GM19395 (cell line): ENCODE measurements around the gene CEACAM6.
"Not testable (repeated sequence)": the region's sequence is repeated elsewhere in the genome, so short reads cannot be mapped to it uniquely, and the experiment has no call there.

Source experiments
- ATAC-seq: cut with Tn5 transposase; IDR thresholded peaks from one replicate; pipeline ENCODE4 v1.9.1; 2021; ENCODE audit warnings: mild to moderate bottlenecking, moderate library complexity; ENCODE audit not compliant: unreplicated experiment

Gene CEACAM6

GRCh38 chr19:41746593-41747227 is 8.6 kb upstream of the CEACAM6 start:
- no peak for ATAC-seq

- ATAC-seq: no peak
Measured at GRCh38 chr19:41748012-41748411, 7.3 kb upstream of the CEACAM6 start.

GRCh38 chr19:41750248-41751134 is 4.8 kb upstream of the CEACAM6 start:
- ATAC-seq: not testable (repeated sequence)

GRCh38 chr19:41753159-41753558 is 2.2 kb upstream of the CEACAM6 start:
- ATAC-seq: no peak

GRCh38 chr19:41753936-41754529 is 1.3 kb upstream of the CEACAM6 start:
- ATAC-seq: no peak

- no peak for ATAC-seq
Measured at GRCh38 chr19:41758846-41759245, 3.5 kb downstream of the CEACAM6 start.

- ATAC-seq: no peak
Measured at GRCh38 chr19:41767115-41767514, 11.8 kb downstream of the CEACAM6 start.

GRCh38 chr19:41768105-41768504 is 12.8 kb downstream of the CEACAM6 start:
- ATAC-seq: not testable (repeated sequence)

GRCh38 chr19:41769608-41770007 is 14.3 kb downstream of the CEACAM6 start:
- ATAC-seq: no peak

- ATAC-seq: no peak
Measured at GRCh38 chr19:41771410-41771809, 16.1 kb downstream of the CEACAM6 start.

- ATAC-seq: no peak
Measured at GRCh38 chr19:41774515-41774980, 19.2 kb downstream of the CEACAM6 start.

GRCh38 chr19:41776700-41777099 is 21.4 kb downstream of the CEACAM6 start:
- ATAC-seq: no peak

GRCh38 chr19:41783612-41784011 is 28.3 kb downstream of the CEACAM6 start:
- no peak for ATAC-seq

GRCh38 chr19:41784312-41784711 is 29.0 kb downstream of the CEACAM6 start:
- ATAC-seq: no peak

- ATAC-seq: no peak
Measured at GRCh38 chr19:41784743-41785142, 29.4 kb downstream of the CEACAM6 start.

GRCh38 chr19:41785653-41786052 is 30.3 kb downstream of the CEACAM6 start:
- no peak for ATAC-seq

GRCh38 chr19:41787055-41787454 is 31.7 kb downstream of the CEACAM6 start:
- no peak for ATAC-seq

GRCh38 chr19:41788518-41788917 is 33.2 kb downstream of the CEACAM6 start:
- ATAC-seq: not testable (repeated sequence)

- ATAC-seq: not testable (repeated sequence)
Measured at GRCh38 chr19:41789053-41789452, 33.7 kb downstream of the CEACAM6 start.

- ATAC-seq: no peak
Measured at GRCh38 chr19:41792513-41793413, 37.4 kb downstream of the CEACAM6 start.

GRCh38 chr19:41793414-41793727 is 38.0 kb downstream of the CEACAM6 start:
- no peak for ATAC-seq
